Adrenal gland (tissue), 5 donors: ENCODE results near the gene EFNA3.

ENCODE experiments used
- POLR2A ChIP-seq, 2 donors: fragments of 450-650 bp; IDR thresholded peaks; one replicate each; pipeline ENCODE4 v1.6.1; 2017; ENCODE audit warnings: antibody characterized with exemption in 2 of 2, mild to moderate bottlenecking in 2 of 2, moderate library complexity in 1 of 2
- TF ChIP-seq, protein P1 (sequence below), 6 experiments: fragments of 450-650 bp in 4 of 6; fragments of 200-600 bp in 2 of 6; sonication (generic) in 1 of 6; IDR thresholded peaks; 1 replicate in 5 of 6; 2 replicates in 1 of 6; pipeline versions ENCODE4 v1.5.1 to v1.8.0; 2016 to 2021; ENCODE audit warnings: antibody characterized with exemption in 6 of 6, mild to moderate bottlenecking in 2 of 6, moderate library complexity in 1 of 6
- donor health status: DM: no; HTN: no; CAD: no.

DNA sequence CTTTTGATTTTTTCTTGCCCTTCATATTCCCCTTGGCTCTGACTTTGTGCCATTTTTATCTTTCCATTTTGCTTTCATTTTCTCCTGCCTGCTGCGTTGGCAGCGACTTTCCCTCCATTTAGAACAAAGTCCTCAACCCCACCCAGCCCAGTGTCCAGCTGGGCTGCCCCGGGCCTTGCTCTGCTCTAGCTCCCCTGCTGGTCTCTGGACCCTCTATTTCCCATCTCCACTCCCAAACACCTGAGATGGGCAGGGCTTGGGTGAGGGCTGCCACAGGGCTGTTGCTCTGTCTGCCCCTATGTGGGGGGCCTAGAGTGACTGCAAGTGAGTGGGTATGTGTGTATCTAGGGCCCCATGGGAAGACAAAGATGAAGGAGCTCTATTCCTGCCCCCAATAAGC is 34.8 kb upstream of the EFNA3 start:
- TF ChIP-seq, protein P1, sequence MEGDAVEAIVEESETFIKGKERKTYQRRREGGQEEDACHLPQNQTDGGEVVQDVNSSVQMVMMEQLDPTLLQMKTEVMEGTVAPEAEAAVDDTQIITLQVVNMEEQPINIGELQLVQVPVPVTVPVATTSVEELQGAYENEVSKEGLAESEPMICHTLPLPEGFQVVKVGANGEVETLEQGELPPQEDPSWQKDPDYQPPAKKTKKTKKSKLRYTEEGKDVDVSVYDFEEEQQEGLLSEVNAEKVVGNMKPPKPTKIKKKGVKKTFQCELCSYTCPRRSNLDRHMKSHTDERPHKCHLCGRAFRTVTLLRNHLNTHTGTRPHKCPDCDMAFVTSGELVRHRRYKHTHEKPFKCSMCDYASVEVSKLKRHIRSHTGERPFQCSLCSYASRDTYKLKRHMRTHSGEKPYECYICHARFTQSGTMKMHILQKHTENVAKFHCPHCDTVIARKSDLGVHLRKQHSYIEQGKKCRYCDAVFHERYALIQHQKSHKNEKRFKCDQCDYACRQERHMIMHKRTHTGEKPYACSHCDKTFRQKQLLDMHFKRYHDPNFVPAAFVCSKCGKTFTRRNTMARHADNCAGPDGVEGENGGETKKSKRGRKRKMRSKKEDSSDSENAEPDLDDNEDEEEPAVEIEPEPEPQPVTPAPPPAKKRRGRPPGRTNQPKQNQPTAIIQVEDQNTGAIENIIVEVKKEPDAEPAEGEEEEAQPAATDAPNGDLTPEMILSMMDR (IDR thresholded peaks at IDR 0.05): no peak
- TF ChIP-seq POLR2A (IDR thresholded peaks at IDR 0.05): no peak
